ENCODE measurements around the gene EXT2.

The EXT2 gene

DNA sequence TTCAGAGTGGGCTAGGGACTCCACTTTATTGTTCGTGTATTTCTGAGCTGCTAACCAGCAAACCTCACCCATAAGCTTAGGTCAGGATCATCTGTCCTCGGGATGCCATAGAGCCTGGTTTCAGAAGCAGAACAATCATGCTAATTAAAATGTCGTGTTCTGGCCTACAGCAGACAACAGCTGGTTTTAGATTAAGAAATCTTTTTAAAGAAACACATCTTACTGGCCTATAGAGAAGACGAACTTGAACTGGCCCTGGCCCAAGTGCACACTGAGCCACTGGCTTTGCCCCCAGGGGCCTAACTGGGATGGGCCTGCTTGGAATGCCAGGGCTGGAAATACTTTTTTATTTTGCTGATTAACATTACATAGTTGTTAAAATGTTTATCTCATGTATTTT lies 151.2 kb downstream of the EXT2 start:
- DNase-seq = no peak

DNA sequence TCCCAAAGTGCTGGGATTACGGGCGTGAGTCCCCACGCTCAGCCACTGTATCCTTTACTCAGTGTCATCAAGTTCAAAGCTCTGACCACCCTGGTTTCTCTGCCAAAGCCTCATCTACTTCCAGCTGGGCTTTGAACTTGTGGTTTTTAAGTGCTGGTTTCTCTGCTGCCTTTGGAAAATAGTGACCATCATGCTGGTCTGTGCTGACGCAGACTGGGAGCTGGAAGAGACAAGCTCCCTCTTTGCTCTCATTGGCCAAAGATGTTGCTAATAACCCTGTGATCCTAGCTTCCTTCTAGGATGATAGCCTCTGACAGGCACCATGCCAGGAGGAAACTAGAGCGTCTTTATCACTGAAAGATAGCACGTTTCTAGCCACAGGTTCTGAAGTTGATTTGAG lies 152.0 kb downstream of the EXT2 start:
- DNase-seq = no peak

DNA sequence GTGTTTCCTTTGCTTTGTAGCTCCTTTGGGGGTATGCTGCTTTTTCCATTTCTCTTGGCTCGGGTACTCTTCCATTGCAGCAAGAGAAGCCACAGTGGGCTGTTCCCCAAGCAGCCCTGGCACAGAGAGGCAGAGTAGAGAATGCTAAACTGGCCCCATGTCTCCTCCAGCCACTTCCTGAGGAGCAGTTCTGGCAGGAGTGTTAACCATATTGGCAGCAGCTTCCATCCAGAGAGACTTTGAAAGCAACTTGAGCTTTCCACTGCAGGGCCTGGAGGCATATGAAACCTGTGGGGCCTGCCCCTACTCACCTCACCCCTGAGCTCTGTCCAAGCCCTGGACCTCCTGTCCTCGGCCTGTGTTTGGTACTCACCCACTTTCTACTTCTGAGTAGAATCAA lies 152.6 kb downstream of the EXT2 start:
- DNase-seq = no peak

DNA sequence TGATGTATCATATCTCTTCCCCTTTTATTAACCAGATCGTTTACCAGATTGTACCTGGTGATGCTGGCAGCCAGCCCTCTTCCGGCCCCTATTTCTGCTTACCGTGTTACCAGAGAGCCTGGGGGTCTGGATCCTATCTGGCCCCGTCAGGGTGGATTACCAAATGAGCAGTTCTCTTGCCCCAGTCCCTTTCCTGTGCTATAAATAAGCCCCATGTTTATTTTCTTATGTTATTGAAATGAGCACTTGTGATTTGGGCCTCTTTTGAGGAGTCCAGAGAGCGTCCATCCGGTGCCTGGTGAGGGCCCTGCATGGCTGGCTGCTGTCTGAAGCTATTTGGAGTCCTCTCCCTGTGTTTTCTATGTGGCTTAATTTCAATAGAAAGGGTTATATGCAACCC lies 154.9 kb downstream of the EXT2 start:
- DNase-seq = no peak

DNA sequence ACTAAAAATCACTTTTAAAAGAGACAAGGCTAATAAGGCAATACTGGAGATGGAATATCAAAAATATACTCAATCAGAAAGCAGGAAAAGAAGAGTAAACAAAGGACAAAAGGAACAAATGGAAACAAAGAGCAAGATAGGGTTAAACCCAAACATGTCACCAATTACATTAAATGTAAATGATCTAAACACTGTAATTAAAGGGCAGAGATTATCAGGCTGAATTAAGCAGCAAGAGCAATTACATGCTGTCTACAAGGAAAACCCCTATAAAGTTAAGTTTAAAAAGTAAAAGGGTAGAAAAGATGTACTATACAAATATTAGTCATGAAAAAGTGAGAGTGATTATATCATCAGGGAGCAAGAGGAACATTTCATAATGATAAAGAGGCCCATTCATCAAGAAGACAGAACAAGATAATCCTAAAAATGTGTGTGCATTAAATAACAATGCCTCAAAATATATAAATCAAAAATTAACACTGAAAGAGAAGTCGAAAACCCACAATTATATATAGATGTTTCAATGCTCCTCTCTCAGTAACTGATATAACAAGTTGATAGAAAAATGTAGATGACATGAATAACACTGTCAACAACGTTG lies 157.6 kb downstream of the EXT2 start:
- no peak for DNase-seq

DNA sequence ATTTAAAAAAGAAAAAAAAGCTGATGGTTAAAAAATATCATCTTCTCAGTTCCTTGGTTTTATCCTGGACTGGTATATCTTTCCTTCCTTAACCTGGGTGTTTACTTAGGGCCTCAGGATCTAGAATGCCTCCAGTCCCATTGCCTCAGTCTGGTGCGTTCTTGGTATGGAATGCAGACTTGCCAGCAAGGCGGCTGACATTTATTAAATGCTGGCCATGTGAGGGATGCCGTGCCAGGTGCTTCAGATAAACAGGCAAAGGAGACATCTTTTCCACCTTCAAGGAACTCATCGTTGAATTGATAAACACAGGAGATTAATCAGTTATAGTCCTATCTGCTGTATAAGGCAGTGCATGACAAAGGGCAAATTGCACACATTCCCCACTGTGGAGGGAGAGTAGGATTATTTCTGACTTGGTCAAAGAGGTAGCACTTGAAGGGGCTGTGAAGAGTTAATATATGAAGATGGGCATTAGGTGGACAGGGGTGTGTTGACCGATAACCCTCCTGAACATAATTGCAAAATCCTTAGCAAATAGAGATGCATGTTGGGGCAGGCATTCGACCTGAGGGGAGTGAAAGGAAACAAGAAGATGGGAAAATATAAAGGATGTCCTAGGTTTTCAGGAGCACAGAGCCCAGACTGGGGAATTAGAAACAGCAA lies 160.1 kb downstream of the EXT2 start:
- DNase-seq = no peak

DNA sequence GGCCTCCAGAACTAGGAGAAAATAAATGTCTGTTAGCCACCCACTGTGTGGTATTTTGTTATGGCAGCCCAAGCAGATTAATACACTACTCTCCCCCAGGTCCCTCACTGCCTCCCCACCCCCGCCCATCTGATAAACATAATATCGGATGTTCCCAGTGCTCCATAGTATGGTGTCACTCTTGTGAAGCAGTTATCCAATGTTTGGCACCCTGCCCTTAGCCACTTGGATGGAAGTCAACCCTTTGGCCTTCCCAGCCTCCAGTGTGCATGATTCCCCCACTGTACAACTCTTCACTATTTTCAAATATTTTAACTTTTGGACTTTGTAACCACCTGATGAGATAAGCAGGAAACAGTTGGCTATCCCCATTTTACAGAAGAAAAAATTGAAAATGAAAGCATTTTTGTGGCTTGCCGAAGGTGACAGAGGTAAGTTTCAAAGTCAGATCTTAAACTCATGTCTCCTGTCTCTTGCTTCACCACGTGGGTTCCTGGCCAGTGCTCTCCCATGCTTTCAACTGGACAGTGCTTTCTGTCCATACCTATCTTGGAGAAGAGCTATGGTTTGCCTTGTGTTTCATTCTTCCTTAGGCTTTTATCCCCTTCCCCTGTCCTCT lies 161.3 kb downstream of the EXT2 start:
- DNase-seq = no peak

DNA sequence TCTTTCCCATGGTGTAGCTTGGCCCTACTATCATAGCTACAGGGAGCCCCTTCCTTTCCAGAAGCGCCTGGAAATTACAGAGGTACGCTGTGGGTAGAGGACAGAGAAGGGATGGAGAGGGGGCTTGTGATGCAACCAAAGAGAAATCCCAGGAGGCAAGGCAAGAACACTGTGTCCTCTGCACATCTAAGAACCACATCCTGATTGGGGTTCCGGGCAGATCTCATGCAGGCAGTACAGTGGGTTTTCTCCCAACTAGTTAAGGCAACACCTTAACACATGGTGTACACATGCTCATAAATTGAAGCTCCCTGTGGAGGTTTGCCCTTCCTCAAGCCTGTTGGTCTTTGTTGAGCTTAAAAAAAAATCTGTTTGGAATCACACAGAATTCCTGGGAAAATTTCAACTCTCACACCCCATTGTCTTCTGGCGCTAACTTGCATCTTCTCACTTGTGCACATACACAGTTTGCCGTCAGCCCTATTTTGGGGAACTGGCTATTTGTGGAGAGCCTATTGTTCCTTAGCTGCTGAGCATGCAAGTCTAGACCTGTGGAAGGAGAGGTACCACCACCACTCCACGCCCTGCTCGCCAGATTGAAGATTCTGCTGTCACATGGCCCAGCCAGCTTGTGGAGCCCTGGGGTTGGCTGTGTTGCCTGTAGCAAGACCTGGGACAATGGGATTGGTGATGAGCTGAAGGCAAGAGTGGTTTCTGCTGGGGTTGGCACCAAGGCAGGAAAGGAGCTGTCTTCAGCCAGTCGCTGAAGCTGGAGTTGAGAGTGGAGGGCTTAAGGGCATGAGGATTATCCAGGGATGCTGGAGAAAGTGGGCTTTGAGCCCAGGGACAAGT lies 162.1 kb downstream of the EXT2 start:
- no peak for DNase-seq

DNA sequence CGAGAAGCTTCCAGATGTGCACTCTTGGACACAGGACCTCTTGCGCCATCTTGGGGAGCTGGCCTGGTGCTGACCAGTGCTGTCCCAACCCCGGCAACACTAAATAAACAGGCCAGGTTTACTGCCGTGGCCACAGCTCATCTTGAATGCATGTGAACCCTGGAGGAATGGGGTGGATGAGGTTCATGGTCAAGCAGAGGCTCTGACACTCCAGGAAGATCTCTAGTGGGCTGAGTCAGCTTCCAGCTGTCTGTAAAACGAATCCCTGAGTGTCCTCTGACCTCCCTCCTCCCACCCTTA lies 162.7 kb downstream of the EXT2 start:
- no peak for DNase-seq

DNA sequence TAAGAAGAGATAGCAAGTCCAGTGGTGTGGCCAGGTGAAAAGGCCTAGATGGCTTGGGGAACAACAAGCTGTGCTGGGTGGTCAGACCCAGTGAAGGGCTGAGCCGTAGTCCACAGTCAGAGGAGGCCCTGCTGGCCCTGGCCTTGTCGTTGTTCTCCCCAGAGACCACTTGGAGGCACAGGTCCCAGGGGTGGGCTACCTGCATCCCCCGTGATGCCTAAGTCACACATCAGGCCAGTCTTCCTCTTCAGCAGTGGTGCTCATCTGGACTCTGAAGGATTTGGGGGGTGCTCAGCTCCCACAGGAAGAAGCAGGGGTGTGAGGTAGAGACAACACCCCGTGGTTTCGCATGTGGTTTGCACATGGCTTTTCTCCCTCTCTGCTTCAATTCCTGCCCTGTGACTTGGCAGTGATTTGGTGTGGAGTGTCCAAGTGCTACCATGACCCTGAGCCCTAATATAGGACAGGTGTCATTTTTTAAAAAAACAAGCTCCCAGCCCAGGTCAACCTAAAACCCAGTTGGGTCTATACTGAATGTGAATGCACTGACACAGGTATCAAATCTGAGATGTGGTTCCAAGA lies 163.5 kb downstream of the EXT2 start:
- no peak for DNase-seq

DNA sequence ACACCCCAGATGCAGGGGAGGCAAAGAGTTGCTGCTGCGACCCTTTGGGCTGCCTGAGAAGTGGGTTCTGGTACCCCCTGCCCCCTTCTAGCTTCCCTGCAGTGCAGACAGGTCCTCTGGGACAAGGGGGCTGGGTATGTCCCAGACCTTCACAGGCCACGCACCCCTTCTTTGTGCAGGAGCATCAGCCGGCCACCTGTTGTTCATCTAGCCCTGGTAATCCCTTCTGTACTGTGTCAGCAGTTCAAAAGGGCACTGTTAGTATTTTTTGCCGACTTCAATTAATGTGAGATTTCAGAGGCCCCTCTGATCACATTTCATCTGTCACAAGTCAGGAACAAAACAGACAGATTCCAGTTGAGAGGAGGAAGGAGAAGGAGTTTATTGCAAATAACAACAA lies 164.6 kb downstream of the EXT2 start:
- DNase-seq = no peak

DNA sequence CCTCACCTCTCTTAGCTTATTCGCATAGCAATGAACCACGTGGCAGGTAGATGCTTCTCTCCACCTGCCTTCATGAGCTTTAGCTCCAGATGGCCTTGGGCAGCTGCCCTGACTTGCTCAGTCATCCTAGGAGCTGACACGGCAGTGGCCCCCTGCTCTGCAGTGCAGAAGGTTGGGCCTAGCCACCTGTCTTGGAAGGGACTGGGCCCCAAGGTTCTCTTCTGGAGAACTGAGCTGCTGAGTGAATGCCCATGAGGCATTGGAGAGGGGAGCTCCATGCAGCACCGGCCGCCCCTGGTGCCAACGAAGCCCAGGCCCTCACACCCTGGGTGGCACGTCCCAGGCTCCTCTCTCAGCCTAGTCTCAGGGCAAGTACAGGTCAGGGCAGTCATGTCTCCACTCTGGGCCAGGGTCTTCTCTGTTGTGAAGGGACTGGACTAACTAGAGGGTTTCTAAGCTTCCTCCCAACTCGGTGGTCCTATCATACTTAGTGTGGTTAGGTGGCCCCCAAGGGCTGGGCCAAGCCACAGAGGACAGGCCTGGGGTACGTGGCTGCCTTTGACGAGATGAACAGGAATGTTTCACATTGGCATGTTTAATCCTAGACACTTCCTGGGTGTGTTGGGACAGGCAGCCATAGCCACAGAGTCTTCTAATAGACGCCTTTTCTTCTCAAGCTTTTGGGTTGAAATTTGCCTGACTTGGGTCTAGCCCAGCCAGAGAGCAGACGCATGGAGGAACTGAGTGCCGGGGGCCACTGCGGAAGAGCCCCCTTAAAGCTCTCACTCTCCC lies 166.5 kb downstream of the EXT2 start:
- no peak for DNase-seq

DNA sequence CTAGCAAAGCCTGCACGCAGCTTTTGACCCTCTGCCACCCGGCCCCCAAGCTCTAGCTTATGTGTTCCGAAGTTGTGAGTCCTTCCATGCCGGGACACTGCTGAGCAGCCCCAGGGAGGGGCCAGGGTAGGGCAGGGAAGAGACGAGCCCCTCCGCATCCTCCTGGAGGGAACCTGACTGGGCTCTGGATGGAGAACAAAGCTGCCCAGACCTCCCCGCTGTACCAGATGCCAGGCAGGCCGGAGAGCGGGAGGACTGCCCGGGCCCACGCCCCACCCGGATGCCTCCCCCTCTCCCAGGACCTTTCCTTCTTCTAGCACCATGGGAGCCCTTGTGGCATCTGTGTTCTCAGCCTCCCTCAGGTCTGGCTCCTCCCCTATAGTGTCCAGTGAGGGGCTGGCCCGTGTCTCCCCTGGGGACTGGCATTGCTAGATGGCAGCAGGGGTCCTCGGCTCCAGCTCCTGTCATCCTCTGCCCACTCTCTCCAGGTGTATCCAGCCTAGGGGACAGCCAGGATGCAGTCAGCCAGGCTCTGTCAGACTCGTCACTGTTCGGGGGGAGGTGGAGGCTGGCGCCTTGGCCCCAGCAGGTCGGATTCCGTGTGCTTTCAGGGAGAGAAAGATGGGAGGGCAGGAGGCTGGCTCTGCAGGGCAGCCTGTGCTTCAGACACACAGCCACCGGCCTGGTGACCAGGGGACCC lies 168.4 kb downstream of the EXT2 start:
- no peak for DNase-seq

DNA sequence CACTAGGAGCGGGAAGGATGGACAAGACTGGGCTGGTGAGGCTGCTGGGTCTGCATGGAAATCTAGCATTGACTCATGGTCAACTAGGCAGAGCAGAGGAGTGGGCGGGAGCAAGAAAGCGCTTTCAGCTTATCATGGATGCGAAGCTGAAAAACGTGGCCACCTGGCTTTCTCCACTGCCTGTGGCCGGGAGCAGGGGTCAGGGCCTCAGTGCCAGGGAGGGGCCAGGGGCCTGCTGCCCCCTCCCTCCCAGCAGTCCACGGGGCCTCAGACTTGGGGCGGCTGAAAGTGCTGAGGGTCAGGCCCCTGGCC lies 168.9 kb downstream of the EXT2 start:
- no peak for DNase-seq

DNA sequence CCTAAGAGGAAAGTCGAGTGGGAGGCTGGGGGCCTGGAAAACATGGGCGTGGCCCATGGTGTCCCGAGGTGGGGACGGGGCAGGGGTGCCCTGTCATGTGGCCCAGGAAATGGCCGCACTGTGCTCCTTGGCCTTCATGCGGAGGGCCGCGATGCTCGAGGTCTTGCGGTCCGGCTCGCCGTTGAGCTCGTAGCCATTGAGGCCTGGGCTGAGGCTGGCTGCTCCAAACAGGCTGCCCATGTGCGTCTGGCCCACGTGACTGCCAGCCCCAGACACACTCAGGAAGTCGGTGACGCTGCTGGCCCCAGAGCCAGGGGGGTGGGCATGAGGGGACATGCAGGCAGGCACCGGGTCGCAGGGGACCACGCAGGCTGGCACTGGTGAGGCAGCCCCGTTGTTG lies 169.3 kb downstream of the EXT2 start:
- no peak for DNase-seq

DNA sequence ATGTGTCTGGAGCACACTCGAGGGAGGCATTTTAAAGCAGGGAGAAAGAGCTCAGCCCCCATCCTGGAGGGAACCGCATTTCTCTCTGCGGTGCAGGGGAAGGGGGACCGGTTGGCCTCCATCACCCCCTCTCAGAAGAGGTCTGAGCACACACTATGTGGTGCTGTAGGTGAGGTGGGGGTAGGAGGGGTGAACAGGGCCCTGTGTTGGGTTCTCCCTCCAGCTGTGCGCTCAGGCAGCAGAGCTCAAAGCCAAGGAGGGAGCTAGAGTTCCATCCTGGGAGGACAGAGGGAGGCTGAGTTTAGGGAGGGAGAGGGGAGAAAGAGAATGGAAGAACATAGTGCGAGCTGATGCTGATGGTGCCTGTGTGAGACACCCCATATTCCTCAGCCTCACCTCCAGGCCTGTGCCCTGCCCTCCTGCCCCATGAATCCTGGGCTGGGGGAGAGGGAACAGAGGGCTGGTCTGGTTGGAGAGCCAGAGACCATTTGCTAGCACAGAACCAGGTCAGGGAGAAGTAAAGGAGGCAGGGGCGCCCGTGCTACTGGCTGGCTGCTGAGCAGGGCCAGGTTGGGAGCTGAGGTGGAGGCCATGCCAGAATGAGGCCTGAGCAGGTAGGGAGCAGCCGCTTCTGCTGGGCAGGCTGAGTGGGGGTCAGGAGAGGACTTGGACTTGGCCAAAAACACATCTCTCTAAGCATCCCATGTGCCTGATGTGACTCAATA lies 170.7 kb downstream of the EXT2 start:
- DNase-seq = no peak

DNA sequence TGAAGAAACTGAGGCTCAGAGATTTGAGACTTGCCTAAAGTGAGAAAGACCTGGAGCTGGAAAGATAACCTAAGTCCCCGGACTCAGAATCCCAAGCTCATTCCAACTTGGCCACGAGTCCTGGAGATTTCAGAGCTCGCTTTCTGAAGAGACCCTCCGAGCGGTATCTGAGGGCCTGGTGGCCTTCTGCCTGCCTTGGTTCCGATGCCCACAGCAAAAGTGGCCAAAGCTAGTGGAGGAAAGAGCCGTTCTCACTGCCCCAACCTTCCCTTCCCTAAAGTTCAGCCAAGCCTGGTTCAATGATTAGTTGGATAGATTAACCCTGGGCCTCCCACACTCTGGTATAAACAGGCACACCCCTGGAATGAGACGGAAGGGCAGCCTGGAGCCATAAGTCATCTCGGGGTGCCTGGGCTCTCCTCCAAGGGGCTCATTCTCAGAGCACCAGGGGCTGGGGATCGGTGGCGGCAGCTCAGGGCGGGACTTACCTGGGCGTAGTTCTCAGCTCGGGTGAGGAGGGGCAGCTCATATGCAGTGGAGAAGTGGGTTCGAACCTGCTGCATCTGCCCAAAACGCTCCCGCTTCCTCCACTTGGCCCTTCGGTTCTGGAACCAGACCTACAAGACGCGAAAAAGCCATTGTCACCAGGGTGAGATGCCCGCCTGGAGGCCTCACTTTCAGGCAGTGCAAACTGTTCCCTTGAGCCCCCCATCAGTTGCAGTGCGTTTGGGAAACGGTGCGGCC lies 171.7 kb downstream of the EXT2 start:
- no peak for DNase-seq

DNA sequence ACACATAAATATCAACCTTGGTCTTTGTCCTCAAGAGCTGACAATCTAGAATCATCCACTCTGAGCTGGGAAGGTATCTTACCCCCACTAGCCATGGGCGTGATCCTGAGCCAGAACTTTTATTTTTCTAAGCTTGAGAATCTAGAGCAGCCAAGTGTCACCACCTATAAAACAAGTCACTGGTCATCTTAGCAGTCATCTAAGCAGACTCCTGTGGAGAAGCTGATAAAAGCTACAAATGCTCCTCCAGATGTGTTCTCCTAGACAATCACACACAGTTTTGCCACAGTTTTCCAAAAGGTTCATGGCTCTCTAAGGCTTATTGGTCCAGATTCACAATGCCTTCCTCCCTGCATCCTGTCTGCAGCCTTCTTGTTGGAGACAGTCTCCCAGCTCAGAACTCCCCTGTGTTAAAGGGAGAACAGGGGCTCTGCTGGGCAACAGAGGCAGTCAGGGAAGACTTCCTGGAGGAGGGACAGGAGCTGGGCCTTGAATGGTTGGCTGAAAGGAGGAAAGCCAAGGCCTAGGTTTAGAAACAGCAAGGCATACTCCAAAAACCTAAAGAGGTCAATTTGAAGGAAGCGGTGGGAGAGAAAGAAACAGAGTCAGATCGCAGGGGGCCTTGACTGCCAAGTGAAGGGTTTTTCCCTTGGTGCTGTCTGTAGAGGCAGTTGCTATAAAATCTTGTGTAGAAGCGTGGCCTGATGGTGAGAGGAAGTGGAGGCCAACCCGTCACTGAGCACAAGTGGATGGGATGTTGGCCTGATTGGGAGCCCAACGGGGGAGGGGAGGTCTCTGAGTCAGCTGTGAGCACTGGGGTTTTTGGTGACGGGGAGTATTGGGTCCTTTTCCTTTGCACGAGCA lies 172.5 kb downstream of the EXT2 start:
- no peak for DNase-seq

DNA sequence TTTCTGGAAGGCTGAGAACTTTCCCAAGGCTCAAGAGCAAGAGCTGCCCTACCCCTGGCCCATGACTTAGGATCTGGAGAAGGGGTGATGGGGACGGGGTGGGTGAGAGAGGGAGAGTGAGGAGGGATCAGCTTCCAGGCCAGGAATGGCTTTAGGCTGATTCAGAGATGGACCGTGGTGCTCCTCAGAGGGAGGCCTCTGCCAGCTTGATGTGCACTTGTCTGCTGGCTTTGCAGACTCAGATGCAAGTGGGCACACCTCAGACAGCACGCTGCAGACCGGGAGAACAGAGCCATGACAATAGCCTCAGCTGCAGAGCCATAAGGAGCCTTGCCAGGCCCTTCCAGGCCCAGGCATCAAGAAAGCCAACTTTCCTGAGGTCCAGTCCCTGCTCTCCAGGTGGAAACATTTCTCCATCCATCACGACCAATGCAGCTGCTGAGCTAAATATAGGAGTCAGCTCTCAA lies 173.2 kb downstream of the EXT2 start:
- no peak for DNase-seq
